Esophagus muscularis mucosa (tissue), 3 donors: ENCODE results near the gene TENM3.
"Not testable (repeated sequence)": the region's sequence is repeated elsewhere in the genome, so short reads cannot be mapped to it uniquely, and the experiment has no call there.

Experiments used
- CTCF ChIP-seq, 3 experiments: fragments of 200-600 bp in 2 of 3; fragments of 450-650 bp in 1 of 3; sonication (generic) in 2 of 3; IDR thresholded peaks; one replicate each; pipeline ENCODE4 v1.5.1; 2017 to 2019; ENCODE audit warnings: antibody characterized with exemption in 3 of 3, mild to moderate bottlenecking in 2 of 3, moderate library complexity in 1 of 3
- POLR2AphosphoS5 ChIP-seq, 2 donors: sonication (generic); formaldehyde crosslinking; IDR thresholded peaks; one replicate each; pipeline ENCODE4 v1.6.1; 2017; ENCODE audit warnings: antibody characterized with exemption in 2 of 2

- TF ChIP-seq CTCF, POLR2AphosphoS5 (IDR thresholded peaks at IDR 0.05): not testable (repeated sequence)
Observed at GRCh38 chr4:182814065-182814464, 570.9 kb downstream of the TENM3 start.
